Anterior cingulate cortex (tissue), 58 donors: ENCODE results near the gene USP7.
"Not testable (repeated sequence)": the region's sequence is repeated elsewhere in the genome, so short reads cannot be mapped to it uniquely, and the experiment has no call there.

ENCODE experiments used
- DNase-seq, 58 donors: peaks; one replicate each; lab custom pipeline; 2025; lab: John Stamatoyannopoulos, UW

Gene USP7

DNA sequence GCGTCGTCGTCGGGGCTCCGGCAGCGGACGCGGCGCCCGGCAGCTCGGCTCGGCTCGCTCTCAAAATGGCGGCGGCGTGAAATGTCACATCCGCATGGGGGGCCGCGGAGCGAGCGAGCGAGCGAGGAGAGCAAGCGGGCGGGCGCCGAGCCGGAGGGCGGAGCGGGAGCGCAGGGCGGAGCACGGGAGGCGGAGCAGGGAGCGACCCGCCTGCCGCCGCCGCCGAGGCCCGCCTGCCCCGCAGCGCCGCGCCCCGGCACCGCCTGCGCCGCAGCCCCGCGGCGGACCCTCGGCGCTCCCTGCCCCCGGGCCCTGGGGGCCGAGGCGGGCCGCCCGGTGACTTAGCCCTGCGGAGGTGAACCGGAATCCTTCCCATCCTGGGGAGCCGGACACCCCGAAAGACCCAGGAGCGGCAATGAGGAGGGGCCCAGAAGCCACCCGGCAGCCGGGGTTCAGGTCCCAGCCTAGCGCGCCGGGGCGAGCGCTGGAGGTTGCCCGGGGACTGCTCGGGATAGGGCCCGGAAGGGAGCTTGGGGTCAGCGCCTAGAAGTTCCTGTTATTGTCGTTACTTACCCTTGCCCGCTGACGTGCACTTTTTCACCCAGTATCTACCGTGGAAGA is at the start of gene USP7:
Gene USP7, minus strand, starts transcription at position 86 of the 621 bp plus-strand sequence. CDS start 621 bp downstream, outside the sequence.
- DNase-seq: peak in 56 of 58 donors; percentile 14 to 91 (median 74)

GRCh38 chr16:9013508-9013864 is 49.8 kb upstream of the USP7 start:
- DNase-seq: no peak

DNA sequence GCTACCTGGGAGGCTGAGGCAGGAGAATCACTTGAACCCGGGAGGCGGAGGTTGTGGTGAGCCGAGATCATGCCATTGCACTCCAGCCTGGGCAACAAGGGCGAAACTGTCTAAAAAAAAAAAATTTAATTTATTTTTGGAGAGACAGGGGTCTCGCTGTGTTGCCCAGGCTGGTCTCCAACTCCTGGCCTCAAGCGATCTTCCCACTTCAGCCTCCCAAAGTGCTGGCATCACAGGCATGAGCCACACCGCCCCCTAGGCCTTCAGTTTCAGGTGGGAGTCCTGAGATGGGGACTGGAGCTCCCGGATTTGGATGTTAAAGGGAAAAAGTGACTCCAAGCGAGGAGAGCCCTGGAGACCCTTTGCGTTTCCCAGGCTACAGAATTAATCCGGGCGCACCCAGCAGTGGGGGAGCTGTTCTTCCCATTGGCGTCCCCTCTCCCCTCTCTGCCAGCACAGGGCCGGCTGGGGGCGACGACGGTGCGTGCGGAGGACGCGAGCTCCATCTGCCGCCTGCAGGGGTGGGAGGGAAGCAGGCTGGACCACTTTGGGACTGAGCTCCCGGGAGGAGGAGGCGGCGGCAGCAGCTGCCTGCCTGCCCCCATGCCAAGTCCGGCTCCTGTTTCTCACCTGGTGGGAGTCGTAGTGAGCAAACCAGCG is 49.3 kb upstream of the USP7 start:
- DNase-seq: peak in 26 of 58 donors; percentile 1 to 61 (median 18)

- no peak for DNase-seq
These were observed 48.6 kb upstream of the USP7 start for GRCh38 chr16:9012330-9012729.

GRCh38 chr16:9008601-9009260 is 45.0 kb upstream of the USP7 start:
- peak in 51 of 58 donors; percentile 2 to 72 (median 31) for DNase-seq

DNA sequence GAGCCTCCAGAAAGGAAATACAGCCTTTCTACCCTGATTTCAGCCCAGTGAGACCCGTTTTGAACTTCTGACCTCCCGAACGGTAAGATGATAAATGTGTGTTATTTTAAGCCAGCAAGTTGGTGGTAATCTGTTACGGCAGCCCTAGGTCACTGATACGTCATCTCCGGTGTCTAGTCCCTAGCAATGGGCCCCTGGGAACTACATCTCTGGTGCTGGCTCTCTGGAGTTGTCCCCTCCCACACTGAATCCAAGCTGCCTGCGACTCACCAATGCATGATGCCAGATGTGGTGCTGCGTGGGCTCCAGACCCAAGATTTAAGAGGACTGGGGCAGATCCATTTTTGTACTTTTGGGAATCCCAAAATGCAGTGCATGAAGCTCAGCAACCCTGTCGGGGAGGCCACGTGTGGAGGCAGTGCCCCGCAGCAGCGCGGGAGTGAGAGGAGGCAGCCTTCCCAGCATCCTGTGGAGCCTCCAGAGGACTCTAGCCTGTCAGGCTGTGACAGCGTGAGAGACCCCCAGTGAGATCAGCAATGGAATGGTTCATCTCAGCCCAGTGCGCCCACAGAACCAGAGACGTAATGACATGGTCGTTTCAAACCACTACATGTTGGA is 43.6 kb upstream of the USP7 start:
- no peak for DNase-seq

- DNase-seq: no peak
These were observed 40.5 kb upstream of the USP7 start for GRCh38 chr16:9004183-9004582.

DNA sequence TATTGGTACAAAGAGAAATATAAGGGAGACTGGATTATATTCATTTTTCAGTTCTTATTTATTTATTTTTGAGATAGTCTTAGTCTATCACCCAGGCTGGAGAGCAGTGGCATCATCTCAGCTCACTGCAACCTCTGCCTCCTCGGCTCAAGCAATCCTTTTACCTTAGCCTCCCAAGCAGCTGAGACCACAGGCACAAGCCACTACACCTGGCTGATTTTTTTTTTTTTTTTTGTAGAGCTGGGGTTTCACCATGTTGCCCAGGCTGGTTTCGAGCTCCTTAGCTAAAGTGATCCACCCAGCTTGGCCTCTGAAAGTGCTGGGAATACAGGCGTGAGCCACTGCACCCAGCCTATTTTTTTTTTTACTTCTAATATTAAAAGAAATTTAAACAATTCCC is 40.1 kb upstream of the USP7 start:
- no peak for DNase-seq

DNA sequence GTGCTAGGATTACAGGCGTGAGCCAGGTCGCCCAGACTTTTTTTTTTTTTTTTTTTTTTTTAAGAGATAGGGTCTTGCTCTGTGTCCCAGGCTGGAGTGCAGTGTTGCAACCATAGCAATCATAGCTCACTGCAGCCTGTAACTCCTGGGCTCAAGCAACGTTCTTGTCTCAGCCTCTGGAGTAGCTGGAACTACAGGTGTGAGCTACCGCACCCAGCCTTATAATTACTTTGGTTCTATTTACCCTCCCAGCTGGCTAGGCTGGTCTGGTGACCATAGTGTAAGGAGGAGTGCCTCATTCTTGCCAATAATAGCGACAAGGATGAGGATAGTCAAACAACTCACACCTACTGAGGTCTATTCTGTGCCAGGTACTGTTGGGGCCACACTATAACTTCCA is 39.6 kb upstream of the USP7 start:
- DNase-seq: no peak

GRCh38 chr16:9002042-9002441 is 38.3 kb upstream of the USP7 start:
- no peak for DNase-seq

DNA sequence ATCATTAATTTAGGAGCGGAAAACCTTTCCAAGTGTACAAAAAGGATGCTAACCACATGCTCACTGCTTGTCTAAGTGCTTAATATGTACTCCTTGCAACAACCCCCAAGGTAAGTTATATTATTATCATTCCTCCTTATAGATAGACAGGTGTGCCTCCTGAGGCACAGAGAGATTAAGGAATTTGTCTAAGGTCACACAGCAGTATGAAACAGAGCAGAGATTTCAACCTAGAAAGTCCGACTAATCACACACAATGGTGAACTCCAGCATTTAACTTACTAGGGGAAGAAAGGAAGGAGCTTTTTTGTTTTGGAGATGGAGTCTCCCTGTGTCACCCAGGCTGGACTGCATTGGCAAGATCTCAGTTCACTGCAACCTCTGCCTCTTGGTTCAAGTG is 37.0 kb upstream of the USP7 start:
- no peak for DNase-seq

DNA sequence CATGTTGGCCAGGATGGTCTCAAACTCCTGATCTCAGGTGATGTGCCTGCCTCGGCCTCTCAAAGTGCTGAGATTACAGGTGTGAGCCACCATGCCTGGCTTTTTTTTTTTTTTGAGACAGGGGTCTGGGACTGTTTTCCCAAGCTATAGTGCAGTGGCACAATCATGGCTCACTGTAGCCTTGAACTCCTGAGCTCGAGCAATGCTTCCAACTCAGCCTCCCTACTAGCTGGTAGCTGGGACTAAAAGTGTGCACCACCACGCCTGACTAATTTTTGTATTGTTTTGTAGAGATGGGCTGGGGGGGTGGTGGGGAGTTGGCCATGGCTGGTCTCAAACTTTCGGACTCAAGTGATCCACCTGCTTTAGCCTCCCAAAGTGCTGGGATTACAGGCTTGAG is 36.1 kb upstream of the USP7 start:
- no peak for DNase-seq

- no peak for DNase-seq
These were observed 34.4 kb upstream of the USP7 start for GRCh38 chr16:8998108-8998507.

- DNase-seq: peak in 2 of 58 donors; percentile 11
These were observed 33.2 kb upstream of the USP7 start for GRCh38 chr16:8996891-8997290.

GRCh38 chr16:8990445-8990844 is 26.7 kb upstream of the USP7 start:
- DNase-seq: no peak

GRCh38 chr16:8989099-8989878 is 25.6 kb upstream of the USP7 start:
- DNase-seq: no peak

GRCh38 chr16:8986818-8987191 is 23.1 kb upstream of the USP7 start:
- DNase-seq: no peak

DNA sequence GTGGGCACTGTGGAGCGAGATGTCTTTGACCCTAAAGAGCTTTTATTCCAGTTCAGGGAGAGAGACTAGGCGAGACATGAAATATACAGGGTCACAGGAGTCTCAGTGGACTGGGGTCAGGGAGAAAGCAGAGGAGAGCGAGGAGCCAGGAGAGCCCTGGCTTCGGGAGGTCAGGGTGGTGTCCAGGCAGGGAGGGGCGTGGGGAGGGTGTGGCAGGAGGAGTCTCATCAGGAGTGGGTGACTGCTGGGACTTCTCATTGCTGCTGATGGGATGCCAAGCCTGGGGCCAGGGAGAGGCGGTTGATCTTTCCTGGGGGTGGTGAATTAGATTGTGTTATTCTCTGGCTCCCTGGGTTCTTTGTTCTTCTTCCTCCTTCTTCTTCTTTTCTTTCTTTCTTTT is 22.4 kb upstream of the USP7 start:
- no peak for DNase-seq

DNA sequence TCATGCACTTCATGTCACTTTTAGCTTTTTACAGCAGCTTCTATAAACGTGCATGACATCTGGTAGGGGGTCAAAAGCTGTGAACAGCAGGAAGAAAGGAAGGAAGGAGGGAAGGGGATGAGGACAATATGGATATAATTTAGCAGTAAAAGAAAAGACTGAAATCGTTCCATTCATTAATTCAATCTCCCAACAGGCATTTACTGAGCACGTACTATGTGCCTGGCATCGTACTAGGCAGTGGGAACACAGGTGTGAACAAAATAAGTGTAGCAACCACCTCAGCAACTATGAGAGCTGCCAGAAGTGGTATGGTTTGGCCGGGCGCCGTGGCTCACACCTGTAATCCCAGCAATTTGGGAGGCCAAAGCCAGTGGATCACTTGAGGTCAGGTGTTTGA is 19.1 kb upstream of the USP7 start:
- no peak for DNase-seq

DNA sequence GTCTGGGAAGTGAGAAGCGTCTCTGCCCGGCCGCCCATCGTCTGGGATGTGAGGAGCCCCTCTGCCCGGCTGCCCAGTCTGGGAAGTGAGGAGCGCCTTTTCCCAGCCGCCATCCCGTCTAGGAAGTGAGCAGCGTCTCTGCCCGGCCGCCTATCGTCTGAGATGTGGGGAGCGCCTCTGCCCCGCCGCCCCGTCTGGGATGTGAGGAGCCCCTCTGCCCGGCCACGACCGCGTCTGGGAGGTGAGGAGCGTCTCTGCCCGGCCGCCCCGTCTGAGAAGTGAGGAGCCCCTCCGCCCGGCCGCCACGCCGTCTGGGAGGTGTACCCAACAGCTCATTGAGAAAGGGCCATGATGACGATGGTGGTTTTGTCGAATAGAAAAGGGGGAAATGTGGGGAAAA is 18.2 kb upstream of the USP7 start:
- DNase-seq: not testable (repeated sequence)

- DNase-seq: not testable (repeated sequence)
These were observed 12.5 kb upstream of the USP7 start for GRCh38 chr16:8976189-8976588.
